Measurements from ENCODE around the gene LHX1. TPM values are rescaled to one million over a fixed set of nuclear protein-coding genes. Genes with fewer than 3 reads are reported as not detected.

The LHX1 gene
- total and polyA plus RNA-seq, 7 experiments from 2014 or later, result 0.15 TPM; not detected in 6

GRCh38 chr17:36945959-36946725, 8.9 kb downstream of the LHX1 start:
- Mint-ChIP-seq H3K4me3 (peak overlapping the region in 1 of 10 donors; percentile 58), H3K27me3 (peaks cover 39 to 60% (median 49%) of the 10 kb centered on the region in 5 donors), H3K4me1 (peaks cover 34 to 52% (median 45%) of the 10 kb centered on the region in 7 donors), H3K9me3 (peaks cover 0 to 5% (median 2%) of the 10 kb centered on the region in 11 donors), H3K36me3 (peaks cover 0 to 19% (median 13%) of the 10 kb centered on the region in 5 donors), H3K27ac (peak overlapping the region in 1 of 9 donors; percentile 10)
- Histone ChIP-seq H3K9me3 (ENCODE audit: control insufficient read depth in 2 of 3, low read length in 3 of 3) (no peaks in the 10 kb centered on the region), H3K27ac (ENCODE audit: low read depth, low read length) (no peak overlapping the region), H3K36me3 (ENCODE audit: control insufficient read depth in 2 of 3, insufficient read depth in 3 of 3, low read length in 3 of 3) (peaks cover 0 to 6% (median 0%) of the 10 kb centered on the region in 3 experiments), H3K4me3 (ENCODE audit: low read length) (no peak overlapping the region), H3K27me3 (ENCODE audit: control insufficient read depth in 2 of 2, insufficient read depth in 2 of 2, low read length in 2 of 2) (peaks cover 13 to 37% of the 10 kb centered on the region in 2 donors), H3K4me1 (ENCODE audit: control insufficient read depth in 2 of 2, insufficient read depth in 2 of 2, low read length in 2 of 2) (peaks cover 14 to 32% of the 10 kb centered on the region in 2 donors)
- ChIA-PET POLR2A (interaction anchor here (1.9 kb wide), 1 partner anchor 9 kb away, joined by 7 read pairs; the partner anchor contains the start of gene LHX1), CTCF (no interaction called here)
- intact Hi-C loops (cut with micrococcal nuclease), result loop anchor here in 1 of 2 donors (5.0 to 10.0 kb wide), 6 partner anchors 224 to 1361 kb away; partner anchors contain the start of genes AP2B1, MRM1, TAF15 and ZNHIT3
- DNase-seq (no peak), ATAC-seq (no peak)

GRCh38 chr17:36946726-36947091, 9.4 kb downstream of the LHX1 start:
- Mint-ChIP-seq H3K27ac (peak overlapping the region in 1 of 9 donors; percentile 10), H3K9me3 (peaks cover 0 to 5% (median 0%) of the 10 kb centered on the region in 11 donors), H3K27me3 (peaks cover 33 to 54% (median 43%) of the 10 kb centered on the region in 5 donors), H3K4me3 (peak overlapping the region in 5 of 10 donors; percentile 9 to 58 (median 15)), H3K4me1 (peaks cover 31 to 48% (median 41%) of the 10 kb centered on the region in 7 donors), H3K36me3 (peaks cover 0 to 19% (median 13%) of the 10 kb centered on the region in 5 donors)
- intact Hi-C loops (cut with micrococcal nuclease), result loop anchor here in 1 of 2 donors (5.0 to 10.0 kb wide), 6 partner anchors 224 to 1362 kb away; partner anchors contain the start of genes AP2B1, MRM1, TAF15 and ZNHIT3
- POLR2A ChIA-PET, result interaction anchor here (1.9 kb wide), 1 partner anchor 9 kb away, joined by 7 read pairs; the partner anchor contains the start of gene LHX1
- H3K27ac ChIP-seq (ENCODE audit: low read depth, low read length), result no peak overlapping the region
- H3K36me3 ChIP-seq (ENCODE audit: control insufficient read depth in 2 of 3, insufficient read depth in 3 of 3, low read length in 3 of 3), result peaks cover 0 to 6% (median 0%) of the 10 kb centered on the region in 3 experiments
- peaks cover 13 to 31% of the 10 kb centered on the region in 2 donors for H3K27me3 ChIP-seq (ENCODE audit: control insufficient read depth in 2 of 2, insufficient read depth in 2 of 2, low read length in 2 of 2)
- CTCF ChIA-PET, result no interaction called here
- H3K4me1 ChIP-seq (ENCODE audit: control insufficient read depth in 2 of 2, insufficient read depth in 2 of 2, low read length in 2 of 2), result peaks cover 15 to 32% of the 10 kb centered on the region in 2 donors
- H3K9me3 ChIP-seq (ENCODE audit: control insufficient read depth in 2 of 3, low read length in 3 of 3), result no peaks in the 10 kb centered on the region
- no peak overlapping the region for H3K4me3 ChIP-seq (ENCODE audit: low read length)
- DNase-seq (no peak), ATAC-seq (no peak)

- H3K36me3 ChIP-seq (ENCODE audit: control insufficient read depth in 2 of 3, insufficient read depth in 3 of 3, low read length in 3 of 3), result peaks cover 0 to 19% (median 0%) of the 10 kb centered on the region in 3 experiments
- DNase-seq, result peak in 1 of 9 donors; percentile 11
- CTCF ChIA-PET, result no interaction called here
- peak overlapping the region; percentile 85 for H3K27ac ChIP-seq (ENCODE audit: low read depth, low read length)
- Mint-ChIP-seq H3K4me3 (peak overlapping the region; percentile 91 to 99 (median 95)), H3K27ac (peak overlapping the region; percentile 91 to 97 (median 93)), H3K9me3 (peaks cover 0 to 5% (median 0%) of the 10 kb centered on the region in 11 donors), H3K27me3 (peaks cover 30 to 52% (median 39%) of the 10 kb centered on the region in 5 donors), H3K4me1 (peaks cover 45 to 61% (median 53%) of the 10 kb centered on the region in 7 donors), H3K36me3 (peaks cover 13 to 29% (median 27%) of the 10 kb centered on the region in 5 donors)
- H3K4me3 ChIP-seq (ENCODE audit: low read length), result peak overlapping the region; percentile 69
- no peaks in the 10 kb centered on the region for H3K9me3 ChIP-seq (ENCODE audit: control insufficient read depth in 2 of 3, low read length in 3 of 3)
- peaks cover 21 to 33% of the 10 kb centered on the region in 2 donors for H3K4me1 ChIP-seq (ENCODE audit: control insufficient read depth in 2 of 2, insufficient read depth in 2 of 2, low read length in 2 of 2)
- no peak for ATAC-seq
- peaks cover 13 to 26% of the 10 kb centered on the region in 2 donors for H3K27me3 ChIP-seq (ENCODE audit: control insufficient read depth in 2 of 2, insufficient read depth in 2 of 2, low read length in 2 of 2)
- intact Hi-C loops (cut with micrococcal nuclease), result loop anchor here (1.0 to 10.0 kb wide), 10 partner anchors 99 to 1363 kb away; partner anchors contain the start of genes AP2B1 (in 1 of the 2), GGNBP2 (in 1 of the 2), MRM1 (in 1 of the 2) and TAF15 (in 1 of the 2)
- POLR2A ChIA-PET, result interaction anchor here (1.3 to 2.2 kb wide), 4 partner anchors 9 to 347 kb away, joined by 3 to 9 read pairs (median 4); partner anchors contain the start of gene MRM1
Observed at GRCh38 chr17:36947922-36948716, 10.8 kb downstream of the LHX1 start.

- Histone ChIP-seq H3K36me3 (ENCODE audit: control insufficient read depth in 2 of 3, insufficient read depth in 3 of 3, low read length in 3 of 3) (peaks cover 0 to 26% (median 0%) of the 10 kb centered on the region in 3 experiments), H3K4me3 (ENCODE audit: low read length) (peak within 1 kb of the TSS; percentile 69), H3K27me3 (ENCODE audit: control insufficient read depth in 2 of 2, insufficient read depth in 2 of 2, low read length in 2 of 2) (peaks cover 7 to 18% of the 10 kb centered on the region in 2 donors), H3K4me1 (ENCODE audit: control insufficient read depth in 2 of 2, insufficient read depth in 2 of 2, low read length in 2 of 2) (peaks cover 21 to 33% of the 10 kb centered on the region in 2 donors), H3K27ac (ENCODE audit: low read depth, low read length) (peak within 1 kb of the TSS; percentile 85), H3K9me3 (ENCODE audit: control insufficient read depth in 2 of 3, low read length in 3 of 3) (no peaks in the 10 kb centered on the region)
- Mint-ChIP-seq H3K36me3 (peaks cover 15 to 34% (median 33%) of the 10 kb centered on the region in 5 donors), H3K9me3 (peaks cover 0 to 2% (median 0%) of the 10 kb centered on the region in 11 donors), H3K27me3 (peaks cover 26 to 45% (median 34%) of the 10 kb centered on the region in 5 donors), H3K4me3 (peak within 1 kb of the TSS; percentile 91 to 99 (median 95)), H3K27ac (peak within 1 kb of the TSS; percentile 91 to 97 (median 94)), H3K4me1 (peaks cover 43 to 60% (median 51%) of the 10 kb centered on the region in 7 donors)
- CTCF ChIA-PET, result interaction anchor here (0.6 kb wide), 1 partner anchor 396 kb away, joined by 3 read pairs; no protein-coding TSS in a partner anchor
- peak; percentile 99 for ATAC-seq
- POLR2A ChIA-PET, result interaction anchor here (0.6 to 2.2 kb wide), 8 partner anchors 10 to 463 kb away, joined by 3 to 9 read pairs (median 4); partner anchors contain the start of gene MRM1
- intact Hi-C loops (cut with micrococcal nuclease), result loop anchor here (1.0 to 10.0 kb wide), 10 partner anchors 98 to 1364 kb away; partner anchors contain the start of genes AP2B1 (in 1 of the 2), GGNBP2 (in 1 of the 2), MRM1 (in 1 of the 2) and TAF15 (in 1 of the 2)
- peak; percentile 93 to 99 (median 97) for DNase-seq
Observed at GRCh38 chr17:36948717-36949460, 11.6 kb downstream of the LHX1 start, which contains the start of gene AATF. AATF (plus strand) TSS chr17:36948954; CDS start chr17:36949126, 172 bp downstream.

GRCh38 chr17:36949461-36949927, 12.2 kb downstream of the LHX1 start:
- peaks cover 48 to 65% (median 51%) of the 10 kb centered on the region in 7 donors for H3K4me1 Mint-ChIP-seq
- H3K4me3 ChIP-seq (ENCODE audit: low read length), result peak overlapping the region; percentile 69
- H3K4me1 ChIP-seq (ENCODE audit: control insufficient read depth in 2 of 2, insufficient read depth in 2 of 2, low read length in 2 of 2), result peaks cover 21 to 33% of the 10 kb centered on the region in 2 donors

More at GRCh38 chr17:36949461-36949927, 12.2 kb downstream of the LHX1 start:
- no peaks in the 10 kb centered on the region for H3K9me3 ChIP-seq (ENCODE audit: control insufficient read depth in 2 of 3, low read length in 3 of 3)
- Mint-ChIP-seq H3K27ac (peak overlapping the region; percentile 91 to 96 (median 94)), H3K4me3 (peak overlapping the region; percentile 91 to 99 (median 95)), H3K27me3 (peaks cover 21 to 40% (median 29%) of the 10 kb centered on the region in 5 donors), H3K9me3 (peaks cover 0 to 2% (median 0%) of the 10 kb centered on the region in 11 donors), H3K36me3 (peaks cover 18 to 40% (median 36%) of the 10 kb centered on the region in 5 donors)
- DNase-seq (no peak), ATAC-seq (peak; percentile 8)
- ChIA-PET POLR2A (interaction anchor here (0.6 to 2.2 kb wide), 7 partner anchors 11 to 464 kb away, joined by 3 to 9 read pairs (median 3); partner anchors contain the start of gene MRM1), CTCF (interaction anchor here (0.6 kb wide), 1 partner anchor 396 kb away, joined by 3 read pairs; no protein-coding TSS in a partner anchor)
- peaks cover 0 to 32% (median 3%) of the 10 kb centered on the region in 3 experiments for H3K36me3 ChIP-seq (ENCODE audit: control insufficient read depth in 2 of 3, insufficient read depth in 3 of 3, low read length in 3 of 3)
- peaks cover 3 to 12% of the 10 kb centered on the region in 2 donors for H3K27me3 ChIP-seq (ENCODE audit: control insufficient read depth in 2 of 2, insufficient read depth in 2 of 2, low read length in 2 of 2)
- intact Hi-C loops (cut with micrococcal nuclease), result loop anchor here (2.0 to 10.0 kb wide), 9 partner anchors 97 to 1365 kb away; partner anchors contain the start of genes AP2B1 (in 1 of the 2), GGNBP2 (in 1 of the 2), MRM1 (in 1 of the 2) and TAF15 (in 1 of the 2)
- H3K27ac ChIP-seq (ENCODE audit: low read depth, low read length), result peak overlapping the region; percentile 85
